ENCODE data around the gene WNK4. TPM values are rescaled to one million over a fixed set of nuclear protein-coding genes. Genes with fewer than 3 reads are reported as not detected.

Gene WNK4
- total and polyA plus RNA-seq, 9 of the 15 experiments (the other 6 are each of a cell fraction or from before 2014, with no cell fraction given): 0.32 to 25.8 (median 4.5) TPM

DNA sequence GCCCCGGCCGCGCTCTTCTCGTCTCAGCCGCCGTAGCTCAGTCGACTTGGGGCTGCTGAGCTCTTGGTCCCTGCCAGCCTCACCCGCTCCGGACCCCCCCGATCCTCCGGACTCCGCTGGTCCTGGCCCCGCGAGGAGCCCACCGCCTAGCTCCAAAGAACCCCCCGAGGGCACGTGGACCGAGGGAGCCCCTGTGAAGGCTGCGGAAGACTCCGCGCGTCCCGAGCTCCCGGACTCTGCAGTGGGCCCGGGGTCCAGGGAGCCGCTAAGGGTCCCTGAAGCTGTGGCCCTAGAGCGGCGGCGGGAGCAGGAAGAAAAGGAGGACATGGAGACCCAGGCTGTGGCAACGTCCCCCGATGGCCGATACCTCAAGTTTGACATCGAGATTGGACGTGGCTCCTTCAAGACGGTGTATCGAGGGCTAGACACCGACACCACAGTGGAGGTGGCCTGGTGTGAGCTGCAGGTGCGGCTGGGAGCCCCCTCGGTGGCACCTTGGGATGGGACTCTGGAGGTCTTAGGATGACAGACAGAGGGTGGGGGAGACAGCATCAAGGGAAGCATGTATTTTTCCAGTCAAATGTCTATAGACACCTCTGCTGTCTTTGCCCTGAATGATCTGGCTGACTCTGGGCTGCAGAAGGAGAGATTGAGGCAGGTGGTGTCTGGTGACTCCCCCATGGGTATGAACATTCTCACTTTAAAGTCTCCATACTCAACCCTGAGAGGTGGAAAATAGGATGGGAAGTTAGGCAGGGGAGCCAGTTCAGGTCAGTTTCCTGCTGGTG lies 635 bp downstream of the WNK4 start (continued):
- TF ChIP-seq, protein P1, sequence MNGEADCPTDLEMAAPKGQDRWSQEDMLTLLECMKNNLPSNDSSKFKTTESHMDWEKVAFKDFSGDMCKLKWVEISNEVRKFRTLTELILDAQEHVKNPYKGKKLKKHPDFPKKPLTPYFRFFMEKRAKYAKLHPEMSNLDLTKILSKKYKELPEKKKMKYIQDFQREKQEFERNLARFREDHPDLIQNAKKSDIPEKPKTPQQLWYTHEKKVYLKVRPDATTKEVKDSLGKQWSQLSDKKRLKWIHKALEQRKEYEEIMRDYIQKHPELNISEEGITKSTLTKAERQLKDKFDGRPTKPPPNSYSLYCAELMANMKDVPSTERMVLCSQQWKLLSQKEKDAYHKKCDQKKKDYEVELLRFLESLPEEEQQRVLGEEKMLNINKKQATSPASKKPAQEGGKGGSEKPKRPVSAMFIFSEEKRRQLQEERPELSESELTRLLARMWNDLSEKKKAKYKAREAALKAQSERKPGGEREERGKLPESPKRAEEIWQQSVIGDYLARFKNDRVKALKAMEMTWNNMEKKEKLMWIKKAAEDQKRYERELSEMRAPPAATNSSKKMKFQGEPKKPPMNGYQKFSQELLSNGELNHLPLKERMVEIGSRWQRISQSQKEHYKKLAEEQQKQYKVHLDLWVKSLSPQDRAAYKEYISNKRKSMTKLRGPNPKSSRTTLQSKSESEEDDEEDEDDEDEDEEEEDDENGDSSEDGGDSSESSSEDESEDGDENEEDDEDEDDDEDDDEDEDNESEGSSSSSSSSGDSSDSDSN (IDR thresholded peaks at IDR 0.05; ENCODE audit: borderline replicate concordance in 1 of 2, low read depth in 2 of 2, low read length in 2 of 2): 0 out of 4 replicates have a peak, but pooled peaks of 1 of the 2 experiments have one; percentile 15
- TF ChIP-seq TCF3 (CRISPR knock-in tag; IDR thresholded peaks at IDR 0.05) (no peak), BRD4 (IDR thresholded peaks at IDR 0.05) (no peak), TBL1XR1 (IDR thresholded peaks at IDR 0.05; ENCODE audit: low read length in 2 of 2) (no peak), ZNF407 (IDR thresholded peaks at IDR 0.05; ENCODE audit: low read depth) (peak; percentile 64; the same call in 1 of the 2 replicates), MAFF (IDR thresholded peaks at IDR 0.05; ENCODE audit: low read length) (no peak), ZNF766 (CRISPR knock-in tag; conservative IDR thresholded peaks at IDR 0.05) (no peak), ZNF165 (CRISPR knock-in tag; IDR thresholded peaks at IDR 0.05; ENCODE audit: borderline replicate concordance) (no peak), ZNF639 (CRISPR knock-in tag; conservative IDR thresholded peaks at IDR 0.05 in 1 of 2, IDR thresholded peaks at IDR 0.05 in 1 of 2) (no peak), YY1 (IDR thresholded peaks at IDR 0.05; ENCODE audit: borderline replicate concordance in 1 of 3, control insufficient read depth in 1 of 3, extremely low read depth in 1 of 3, insufficient read depth in 3 of 3, insufficient read length in 1 of 3, insufficient replicate concordance in 2 of 3, low read depth in 1 of 3, low read length in 2 of 3) (no peak), HMGXB4 (CRISPR knock-in tag; IDR thresholded peaks at IDR 0.05) (no peak)

Data from K562 (cell line).